A673 (cell line): Measurements from ENCODE around the gene SLC24A2.

ENCODE experiments used
- CTCF ChIP-seq: fragments of 300-800, 200-600 bp; sonication (generic); conservative IDR thresholded peaks from 2 replicates; pipeline ENCODE4 v1.5.1; 2017; ENCODE audit warnings: low read depth, mild to moderate bottlenecking, antibody characterized with exemption, low read length, moderate library complexity, mixed read lengths
- EZH2 ChIP-seq: fragments of 200-600 bp; sonication (generic); IDR thresholded peaks from 2 replicates; pipeline ENCODE4 v1.6.1; 2017; ENCODE audit warnings: borderline replicate concordance, low read depth, mild to moderate bottlenecking, mixed read lengths, antibody characterized with exemption, low read length; ENCODE audit not compliant: poor library complexity, severe bottlenecking

GRCh38 chr9:19807182-19807892 lies 18.5 kb upstream of the SLC24A2 start:
- TF ChIP-seq CTCF (no peak), EZH2 (no peak)
